NB4 (cell line): ENCODE results near the gene CEMP1.
"Not testable (repeated sequence)": the region's sequence is repeated elsewhere in the genome, so short reads cannot be mapped to it uniquely, and the experiment has no call there.

Experiments
- CTCF ChIP-seq: IDR thresholded peaks from one replicate; pipeline ENCODE4 v1.5.1; 2012; ENCODE audit warnings: low read depth, low read length
- POLR2A ChIP-seq: IDR thresholded peaks from 2 replicates; pipeline ENCODE4 v1.6.1; 2011; ENCODE audit warnings: mild to moderate bottlenecking; ENCODE audit not compliant: insufficient read length; ENCODE audit errors: extremely low read depth

- TF ChIP-seq CTCF, POLR2A: not testable (repeated sequence)
These were observed 36.3 kb upstream of the CEMP1 start for GRCh38 chr16:2567506-2567905.
